ENCODE data around the gene GPATCH8. TPM values are rescaled to one million over a fixed set of nuclear protein-coding genes. Genes with fewer than 3 reads are reported as not detected.
A peak's percentile ranks its signal among the peaks of the same experiment; 100 is the strongest.

GPATCH8 gene
- total and polyA plus RNA-seq, 2 donors (not counting 3 experiments of a cell fraction or from before 2014, with no cell fraction given): 14.6 to 35.3 TPM

DNA sequence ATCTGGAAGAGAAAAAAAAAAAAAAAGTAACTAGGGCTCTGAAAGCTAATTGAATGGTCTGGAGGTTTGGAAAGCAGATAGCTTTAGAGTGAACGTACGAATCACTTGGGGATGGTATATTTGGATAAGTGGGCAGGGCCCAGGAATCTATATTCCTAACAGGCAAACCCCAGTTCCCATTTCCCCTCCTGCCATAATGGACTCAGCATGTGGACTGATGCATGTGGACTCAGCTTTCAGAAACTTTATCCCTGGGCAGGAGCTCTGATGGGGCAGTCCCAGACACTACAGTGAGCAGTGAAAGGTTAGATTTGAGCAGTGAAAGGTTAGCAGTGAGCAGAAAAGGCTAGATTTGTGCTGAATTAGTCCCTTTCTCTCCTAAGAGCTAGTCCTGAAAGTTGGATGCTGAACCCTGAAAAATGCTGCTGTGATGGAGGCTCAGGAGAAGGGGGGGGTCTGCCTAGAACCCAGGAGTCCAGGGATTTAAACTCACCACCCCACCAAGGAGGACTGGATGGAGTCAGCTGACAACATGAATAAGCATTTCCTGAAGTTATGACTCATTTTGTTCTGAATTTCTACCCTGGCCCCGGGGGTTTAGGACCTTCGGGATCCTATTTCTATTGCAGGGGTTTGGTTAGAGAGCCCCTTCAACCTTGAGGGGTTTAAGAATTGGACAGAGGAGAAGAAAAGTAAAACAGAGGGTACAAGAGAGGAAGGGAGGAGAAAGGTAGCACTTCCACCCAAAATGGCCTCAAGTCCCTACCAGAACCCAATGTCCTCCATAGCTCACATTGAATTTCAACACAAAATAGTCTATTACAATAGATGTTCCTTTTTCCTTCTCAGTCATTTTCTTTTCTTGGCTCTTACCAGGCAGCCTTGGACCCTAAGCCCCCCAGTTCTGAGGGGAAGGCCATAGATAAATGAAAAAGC, 43.7 kb upstream of the GPATCH8 start:
- dilution Hi-C loops (cut with MboI; ENCODE audit: extremely low pct_ligation_motif_present, low sequenced_read_pairs): no loop called here
- Histone ChIP-seq H3K27ac (ENCODE audit: insufficient read depth, low read depth, low read length) (peak overlapping the region; percentile 71), H3K9me1 (replicated peaks; ENCODE audit: control insufficient read depth, extremely low read depth, insufficient read depth, low read length) (no peaks in the 10 kb centered on the region), H4K20me1 (replicated peaks; ENCODE audit: control insufficient read depth, extremely low read depth, insufficient read depth, low read length) (no peaks in the 10 kb centered on the region), H3K36me3 (ENCODE audit: control insufficient read depth in 2 of 2, extremely low read depth in 1 of 2, insufficient read depth in 2 of 2, low read length in 2 of 2) (no peaks in the 10 kb centered on the region), H3K4me3 (replicated peaks in 1 of 3; ENCODE audit: insufficient read depth in 1 of 3, low read depth in 1 of 3, low read length in 3 of 3) (no peak overlapping the region), H3K9ac (replicated peaks; ENCODE audit: extremely low read depth, insufficient read depth, low read length) (no peak overlapping the region), H3K9me3 (replicated peaks; ENCODE audit: control insufficient read depth, insufficient read depth, low read length) (no peaks in the 10 kb centered on the region), H2AFZ (ENCODE audit: low read depth, low read length) (peak overlapping the region; percentile 81), H3K27me3 (ENCODE audit: control insufficient read depth in 2 of 2, insufficient read depth in 2 of 2, low read length in 2 of 2) (peaks cover 0 to 5% of the 10 kb centered on the region in 2 experiments), H3K4me2 (ENCODE audit: insufficient read depth, low read length) (peak overlapping the region; percentile 75), H3K79me2 (ENCODE audit: control insufficient read depth, insufficient read depth, low read length) (no peaks in the 10 kb centered on the region), H3K4me1 (ENCODE audit: control insufficient read depth, extremely low read depth, insufficient read depth, low read length) (peaks cover 13% of the 10 kb centered on the region)
- DNase-seq (ENCODE audit: low read depth, low spot score): peak; percentile 61
- FAIRE-seq: peak; percentile 85
- no TSS peak for BruUV-seq (replicated peaks)
- intact Hi-C loops (cut with micrococcal nuclease): loop anchor here (1.0 kb wide), 1 partner anchor 10 kb away; the partner anchor contains the start of gene FZD2
- peak; percentile 86 for TF ChIP-seq FOS (IDR thresholded peaks at IDR 0.05; ENCODE audit: borderline replicate concordance, insufficient read depth, low read length)
- no peak for TF ChIP-seq EZH2 (IDR thresholded peaks at IDR 0.05; ENCODE audit: borderline replicate concordance, low read depth, low read length, severe bottlenecking)
- peak; percentile 80 for TF ChIP-seq JUN (IDR thresholded peaks at IDR 0.05; ENCODE audit: borderline replicate concordance, insufficient read depth, insufficient read length, low read depth)
- TF ChIP-seq MYC (IDR thresholded peaks at IDR 0.05; ENCODE audit: low read depth, low read length): no peak
- TF ChIP-seq POLR2AphosphoS5 (IDR thresholded peaks at IDR 0.05; ENCODE audit: insufficient read depth, low read depth, low read length): peak; percentile 25
- ChIA-PET CTCF (interaction anchor here (0.7 to 4.1 kb wide), 8 partner anchors 10 to 111 kb away, joined by 3 to 15 read pairs (median 5); partner anchors contain the start of gene FZD2), POLR2A (no interaction called here)

Data from endothelial cell of umbilical vein (primary cell).